K562 (cell line): ENCODE results near the gene TXN2. TPM values are rescaled to one million over a fixed set of nuclear protein-coding genes. Genes with fewer than 3 reads are reported as not detected.

Experiments used
- ATF7 ChIP-seq: fragments of 450-650 bp; IDR thresholded peaks from 2 replicates; pipeline ENCODE4 v1.7.1; 2014; ENCODE audit warnings: mild to moderate bottlenecking, moderate library complexity
- CBX2 ChIP-seq: fragments of 200-600 bp; sonication (generic); IDR thresholded peaks from one replicate; pipeline ENCODE4 v1.6.1; 2012; ENCODE audit warnings: mild to moderate bottlenecking, low read length, inconsistent platforms; ENCODE audit not compliant: insufficient read depth, poor library complexity, severe bottlenecking
- ETV6 ChIP-seq, 3 experiments: fragments of 150-350 bp in 1 of 3; sonication (generic) in 1 of 3; formaldehyde crosslinking in 1 of 3; IDR thresholded peaks; 2 replicates each; pipeline versions ENCODE4 v1.6.1 to v1.8.0; 2014 to 2022; ENCODE audit warnings: borderline replicate concordance in 2 of 3, low read depth in 2 of 3, antibody characterized with exemption in 1 of 3, low read length in 1 of 3, mild to moderate bottlenecking in 1 of 3, missing genetic modification reagents in 1 of 3
- HNRNPUL1 ChIP-seq: fragments of 200-400 bp; formaldehyde crosslinking; IDR thresholded peaks from 2 replicates; pipeline ENCODE4 v1.6.1; 2017; ENCODE audit warnings: low read length
- KLF1 ChIP-seq: fragments of 450-650 bp; IDR thresholded peaks from 2 replicates; pipeline ENCODE4 v1.6.1; 2016; ENCODE audit warnings: missing genetic modification characterization, missing compliant biosample characterization
- KLF16 ChIP-seq: IDR thresholded peaks from 2 replicates; pipeline ENCODE4 v1.6.1; 2016; ENCODE audit warnings: antibody characterized with exemption
- MAX ChIP-seq: sonication (generic); formaldehyde crosslinking; IDR thresholded peaks from 2 replicates; pipeline ENCODE4 v1.9.0; 2022; ENCODE audit warnings: mild to moderate bottlenecking, missing genetic modification reagents
- NFIX ChIP-seq: fragments of 250-450 bp; sonication (Bioruptor Pico); IDR thresholded peaks from 2 replicates; pipeline ENCODE4 v1.4.0; 2020; ENCODE audit warnings: low read depth, mild to moderate bottlenecking, moderate library complexity
- NFRKB ChIP-seq: fragments of 450-650 bp; IDR thresholded peaks from 2 replicates; pipeline ENCODE4 v1.6.1; 2016; ENCODE audit warnings: low read depth
- SPI1 ChIP-seq: IDR thresholded peaks from 2 replicates; pipeline ENCODE4 v1.6.1; 2011; ENCODE audit warnings: low read depth, low read length, control low read depth, borderline replicate concordance
- ZBTB12 ChIP-seq: fragments of 250-450 bp; sonication (Bioruptor Pico); IDR thresholded peaks from 2 replicates; pipeline ENCODE4 v1.4.0; 2020
- ZBTB33 ChIP-seq: sonication (generic); formaldehyde crosslinking; IDR thresholded peaks from 2 replicates; pipeline ENCODE4 v1.8.1; 2023; ENCODE audit warnings: mild to moderate bottlenecking, missing genetic modification reagents
- ZFP36 ChIP-seq: fragments of 150-350 bp; IDR thresholded peaks from 2 replicates; pipeline ENCODE4 v1.6.1; 2018; ENCODE audit warnings: low read length, low read depth; ENCODE audit not compliant: partially characterized antibody
- ZNF134 ChIP-seq: fragments of 250-450 bp; sonication (Bioruptor Pico); conservative IDR thresholded peaks from 2 replicates; pipeline ENCODE4 v1.4.0; 2020
- polyA plus RNA-seq, 8 experiments: library from polyadenylated mRNA; depleted of rRNA in 4 of 8; stranded (reverse) in 5 of 8; unstranded in 3 of 8; fragments of >200 nt; fragmentation: Nextera tagmentation in 2 of 8; fragmentation: Illumina TruSeq in 1 of 8; extraction: Ambion mirVana in 2 of 8; extraction: Trizol in 1 of 8; gene quantifications; 2 replicates each; pipeline versions ENCODE4 v1.2.1 to v1.2.3, GENCODE V29; 2011 to 2014; ENCODE audit warnings: inconsistent platforms in 1 of 8, missing spikeins in 1 of 8
- total RNA-seq, 7 experiments: library from RNA; depleted of rRNA in 6 of 7; stranded (reverse); fragments of >200 nt in 6 of 7; fragmentation: Illumina TruSeq in 2 of 7; extraction: Trizol in 2 of 7; gene quantifications; 2 replicates each; pipeline versions ENCODE4 v1.2.1 to v1.2.3, GENCODE V29; 2011 to 2021; ENCODE audit warnings: low replicate concordance in 1 of 7
- TF ChIP-seq, protein P1 (sequence below): fragments of 150-350 bp; conservative IDR thresholded peaks from 2 replicates; pipeline ENCODE4 v1.6.1; 2014; ENCODE audit warnings: low read length
- TF ChIP-seq, protein P2 (sequence below): fragments of 450-650 bp; IDR thresholded peaks from 2 replicates; pipeline ENCODE4 v1.6.1; 2014; ENCODE audit warnings: low read depth, mild to moderate bottlenecking, moderate library complexity, borderline replicate concordance
- TF ChIP-seq, protein P3 (sequence below): sonication (generic); formaldehyde crosslinking; IDR thresholded peaks from 2 replicates; pipeline ENCODE4 v1.9.0; 2022; ENCODE audit warnings: mild to moderate bottlenecking, missing genetic modification reagents

TXN2 gene
- total and polyA plus RNA-seq, 9 of the 15 experiments (the other 6 are each of a cell fraction or from before 2014, with no cell fraction given) = 48.5 to 399 (median 118) TPM

DNA sequence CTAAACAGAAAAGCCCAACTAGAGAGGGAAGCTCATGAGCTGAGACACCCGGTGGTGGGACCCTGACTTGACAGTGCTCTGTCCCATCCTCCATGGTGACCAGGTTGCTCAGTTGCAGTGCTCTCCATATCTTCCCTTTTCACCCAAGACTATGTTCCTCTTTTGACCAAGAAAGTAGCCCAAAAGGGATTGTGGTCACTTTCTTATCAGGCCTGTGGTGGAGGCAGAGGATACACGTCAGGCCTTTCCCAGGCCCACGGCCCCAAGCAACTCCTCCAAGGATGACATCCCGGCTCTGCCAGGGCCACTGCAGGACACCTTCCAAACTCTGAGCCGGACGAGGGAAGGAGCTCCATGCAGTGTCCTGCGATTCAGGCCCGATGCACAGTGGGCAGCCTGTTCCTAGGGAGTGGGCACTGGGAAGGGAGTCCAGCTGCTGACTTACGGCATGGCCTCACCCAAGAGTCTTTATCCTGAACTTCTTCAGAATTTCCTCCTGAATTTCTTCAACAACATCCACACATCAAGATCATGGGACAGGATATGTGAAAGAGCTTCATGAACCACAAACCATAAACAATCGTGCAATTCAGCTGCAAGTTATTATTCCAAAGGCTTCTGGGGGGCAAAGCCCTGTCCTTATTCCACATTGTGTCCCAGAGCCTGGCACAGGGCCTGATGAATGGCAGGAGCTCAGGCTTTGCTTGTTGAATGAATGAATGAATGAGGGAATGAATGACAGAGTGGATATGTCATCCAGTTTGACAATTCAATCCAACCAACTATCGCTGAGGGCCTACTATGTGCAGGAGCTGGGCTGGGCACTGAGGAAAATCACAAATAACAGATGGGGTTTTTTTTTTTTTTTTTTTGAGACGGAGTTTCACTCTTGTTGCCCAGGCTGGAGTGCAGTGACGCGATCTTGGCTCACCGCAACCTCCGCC is 57.7 kb downstream of the TXN2 start (continued):
- TF ChIP-seq, protein P1, sequence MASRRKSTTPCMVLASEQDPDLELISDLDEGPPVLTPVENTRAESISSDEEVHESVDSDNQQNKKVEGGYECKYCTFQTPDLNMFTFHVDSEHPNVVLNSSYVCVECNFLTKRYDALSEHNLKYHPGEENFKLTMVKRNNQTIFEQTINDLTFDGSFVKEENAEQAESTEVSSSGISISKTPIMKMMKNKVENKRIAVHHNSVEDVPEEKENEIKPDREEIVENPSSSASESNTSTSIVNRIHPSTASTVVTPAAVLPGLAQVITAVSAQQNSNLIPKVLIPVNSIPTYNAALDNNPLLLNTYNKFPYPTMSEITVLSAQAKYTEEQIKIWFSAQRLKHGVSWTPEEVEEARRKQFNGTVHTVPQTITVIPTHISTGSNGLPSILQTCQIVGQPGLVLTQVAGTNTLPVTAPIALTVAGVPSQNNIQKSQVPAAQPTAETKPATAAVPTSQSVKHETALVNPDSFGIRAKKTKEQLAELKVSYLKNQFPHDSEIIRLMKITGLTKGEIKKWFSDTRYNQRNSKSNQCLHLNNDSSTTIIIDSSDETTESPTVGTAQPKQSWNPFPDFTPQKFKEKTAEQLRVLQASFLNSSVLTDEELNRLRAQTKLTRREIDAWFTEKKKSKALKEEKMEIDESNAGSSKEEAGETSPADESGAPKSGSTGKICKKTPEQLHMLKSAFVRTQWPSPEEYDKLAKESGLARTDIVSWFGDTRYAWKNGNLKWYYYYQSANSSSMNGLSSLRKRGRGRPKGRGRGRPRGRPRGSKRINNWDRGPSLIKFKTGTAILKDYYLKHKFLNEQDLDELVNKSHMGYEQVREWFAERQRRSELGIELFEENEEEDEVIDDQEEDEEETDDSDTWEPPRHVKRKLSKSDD = no peak
- TF ChIP-seq NFRKB = no peak
- no peak for TF ChIP-seq ZBTB12
- 0 out of 4 replicates have a peak, but pooled peaks of 1 of the 2 experiments have one; percentile 30 for TF ChIP-seq ETV6 (IDR thresholded peaks at IDR 0.05; ENCODE audit: borderline replicate concordance in 1 of 2, low read depth in 2 of 2, low read length in 1 of 2)
- TF ChIP-seq ETV6 (CRISPR knock-in tag; IDR thresholded peaks at IDR 0.05; ENCODE audit: borderline replicate concordance) = no peak
- TF ChIP-seq ATF7 = peak; percentile 74
- TF ChIP-seq ZBTB33 (CRISPR knock-in tag) = peak; percentile 27; the same call in 1 of the 2 replicates
- TF ChIP-seq KLF16 = peak; percentile 51; the same call in 1 of the 2 replicates
- TF ChIP-seq CBX2 = no peak
- TF ChIP-seq HNRNPUL1 = no peak
- TF ChIP-seq, protein P2, sequence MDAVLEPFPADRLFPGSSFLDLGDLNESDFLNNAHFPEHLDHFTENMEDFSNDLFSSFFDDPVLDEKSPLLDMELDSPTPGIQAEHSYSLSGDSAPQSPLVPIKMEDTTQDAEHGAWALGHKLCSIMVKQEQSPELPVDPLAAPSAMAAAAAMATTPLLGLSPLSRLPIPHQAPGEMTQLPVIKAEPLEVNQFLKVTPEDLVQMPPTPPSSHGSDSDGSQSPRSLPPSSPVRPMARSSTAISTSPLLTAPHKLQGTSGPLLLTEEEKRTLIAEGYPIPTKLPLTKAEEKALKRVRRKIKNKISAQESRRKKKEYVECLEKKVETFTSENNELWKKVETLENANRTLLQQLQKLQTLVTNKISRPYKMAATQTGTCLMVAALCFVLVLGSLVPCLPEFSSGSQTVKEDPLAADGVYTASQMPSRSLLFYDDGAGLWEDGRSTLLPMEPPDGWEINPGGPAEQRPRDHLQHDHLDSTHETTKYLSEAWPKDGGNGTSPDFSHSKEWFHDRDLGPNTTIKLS = no peak
- TF ChIP-seq SPI1 = peak; percentile 12; the same call in 1 of the 2 replicates
- TF ChIP-seq KLF1 (tag) = no peak
- 0 out of 2 replicates have a peak, but pooled peaks have one; percentile 12 for TF ChIP-seq MAX (CRISPR knock-in tag)
- TF ChIP-seq NFIX = no peak
- peak; percentile 47; the same call in 1 of the 2 replicates for TF ChIP-seq ZNF134 (CRISPR knock-in tag)
- TF ChIP-seq, protein P3, sequence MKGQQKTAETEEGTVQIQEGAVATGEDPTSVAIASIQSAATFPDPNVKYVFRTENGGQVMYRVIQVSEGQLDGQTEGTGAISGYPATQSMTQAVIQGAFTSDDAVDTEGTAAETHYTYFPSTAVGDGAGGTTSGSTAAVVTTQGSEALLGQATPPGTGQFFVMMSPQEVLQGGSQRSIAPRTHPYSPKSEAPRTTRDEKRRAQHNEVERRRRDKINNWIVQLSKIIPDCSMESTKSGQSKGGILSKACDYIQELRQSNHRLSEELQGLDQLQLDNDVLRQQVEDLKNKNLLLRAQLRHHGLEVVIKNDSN (CRISPR knock-in tag) = no peak
- no peak for TF ChIP-seq ZFP36
